Osteoblast (primary cell): Measurements from ENCODE around the gene ATG16L2. TPM values are rescaled to one million over a fixed set of nuclear protein-coding genes. Genes with fewer than 3 reads are reported as not detected.
A peak's percentile ranks its signal among the peaks of the same experiment; 100 is the strongest.
"Not testable (repeated sequence)": the region's sequence is repeated elsewhere in the genome, so short reads cannot be mapped to it uniquely, and the experiment has no call there.

ENCODE experiments used
- DNase-seq: peaks from one replicate; pipeline ENCODE4 v3.0.0; 2011; ENCODE audit warnings: low spot score, mixed read lengths; ENCODE audit not compliant: insufficient read length; ENCODE audit errors: missing footprints
- H2AFZ ChIP-seq: 2 replicates; pipeline ENCODE4 v1.6.0; 2011; ENCODE audit warnings: mild to moderate bottlenecking, low read length
- H3K27ac ChIP-seq: 2 replicates; pipeline ENCODE4 v1.5.1; 2011; ENCODE audit warnings: mild to moderate bottlenecking, low read depth, low read length, moderate library complexity
- H3K27me3 ChIP-seq: 2 replicates; pipeline ENCODE4 v1.6.0; 2012; ENCODE audit warnings: mild to moderate bottlenecking, control low read depth, inconsistent platforms, low read length, moderate library complexity; ENCODE audit not compliant: insufficient read depth
- H3K36me3 ChIP-seq: 2 replicates; pipeline ENCODE4 v1.5.1; 2011; ENCODE audit warnings: mild to moderate bottlenecking, low read length, control low read depth, moderate library complexity; ENCODE audit not compliant: insufficient read depth
- H3K4me1 ChIP-seq: 2 replicates; pipeline ENCODE4 v1.5.1; 2011; ENCODE audit warnings: mild to moderate bottlenecking, low read length, control low read depth, moderate library complexity; ENCODE audit not compliant: insufficient read depth
- H3K4me2 ChIP-seq: 2 replicates; pipeline ENCODE4 v1.6.0; 2011; ENCODE audit warnings: mild to moderate bottlenecking, low read length; ENCODE audit not compliant: insufficient read depth
- H3K4me3 ChIP-seq: fragments of 200-600 bp; sonication (generic); 3 replicates; pipeline ENCODE4 v1.5.1; 2012; ENCODE audit warnings: mild to moderate bottlenecking, low read length, inconsistent platforms; ENCODE audit not compliant: insufficient read depth
- H3K79me2 ChIP-seq: 2 replicates; pipeline ENCODE4 v1.6.0; 2012; ENCODE audit warnings: mild to moderate bottlenecking, low read length, control low read depth, inconsistent platforms; ENCODE audit not compliant: insufficient read depth
- H3K9me3 ChIP-seq: 2 replicates; pipeline ENCODE4 v1.5.1; 2011; ENCODE audit warnings: low read depth, low read length, control low read depth
- H4K20me1 ChIP-seq: 2 replicates; pipeline ENCODE4 v1.6.0; 2012; ENCODE audit warnings: mild to moderate bottlenecking, low read length, control low read depth; ENCODE audit not compliant: insufficient read depth
- total RNA-seq: library from RNA; depleted of rRNA; stranded (reverse); fragments of >200 nt; gene quantifications from 2 replicates; pipeline ENCODE4 v1.2.3, GENCODE V29; 2012
- TF ChIP-seq, protein P1 (sequence below): IDR thresholded peaks from 2 replicates; pipeline ENCODE4 v1.5.1; 2011; ENCODE audit warnings: mild to moderate bottlenecking, low read depth, low read length, moderate library complexity; ENCODE audit errors: extremely low read depth

Gene ATG16L2
- total RNA-seq, 1 donor, result 11.9 TPM

DNA sequence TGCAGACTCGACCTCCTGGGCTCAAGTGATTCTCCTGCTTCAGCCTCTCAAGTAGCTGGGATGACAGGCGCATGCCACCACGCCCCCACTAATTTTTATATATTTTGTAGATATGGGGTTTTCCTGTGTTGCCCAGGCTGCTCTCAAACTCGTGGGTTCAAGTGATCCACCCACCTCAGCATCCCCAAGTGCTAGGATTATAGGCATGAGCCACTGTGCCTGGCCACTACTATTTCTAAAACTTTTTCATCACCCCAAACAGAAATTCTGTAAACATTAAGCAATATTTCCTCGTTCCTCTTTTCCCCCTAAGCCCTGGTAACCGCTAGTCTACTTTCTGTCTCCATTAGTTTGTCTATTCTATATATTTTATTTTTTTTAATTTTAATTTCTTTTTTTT, 9.0 kb upstream of the ATG16L2 start:
- Histone ChIP-seq H2AFZ (no peak overlapping the region), H3K4me2 (no peak overlapping the region), H3K79me2 (no peaks in the 10 kb centered on the region), H3K4me3 (no peak overlapping the region), H4K20me1 (peaks cover 3% of the 10 kb centered on the region), H3K4me1 (peaks cover 20% of the 10 kb centered on the region), H3K36me3 (peaks cover 12% of the 10 kb centered on the region), H3K27ac (no peak overlapping the region), H3K27me3 (no peaks in the 10 kb centered on the region), H3K9me3 (no peaks in the 10 kb centered on the region)
- TF ChIP-seq, protein P1, sequence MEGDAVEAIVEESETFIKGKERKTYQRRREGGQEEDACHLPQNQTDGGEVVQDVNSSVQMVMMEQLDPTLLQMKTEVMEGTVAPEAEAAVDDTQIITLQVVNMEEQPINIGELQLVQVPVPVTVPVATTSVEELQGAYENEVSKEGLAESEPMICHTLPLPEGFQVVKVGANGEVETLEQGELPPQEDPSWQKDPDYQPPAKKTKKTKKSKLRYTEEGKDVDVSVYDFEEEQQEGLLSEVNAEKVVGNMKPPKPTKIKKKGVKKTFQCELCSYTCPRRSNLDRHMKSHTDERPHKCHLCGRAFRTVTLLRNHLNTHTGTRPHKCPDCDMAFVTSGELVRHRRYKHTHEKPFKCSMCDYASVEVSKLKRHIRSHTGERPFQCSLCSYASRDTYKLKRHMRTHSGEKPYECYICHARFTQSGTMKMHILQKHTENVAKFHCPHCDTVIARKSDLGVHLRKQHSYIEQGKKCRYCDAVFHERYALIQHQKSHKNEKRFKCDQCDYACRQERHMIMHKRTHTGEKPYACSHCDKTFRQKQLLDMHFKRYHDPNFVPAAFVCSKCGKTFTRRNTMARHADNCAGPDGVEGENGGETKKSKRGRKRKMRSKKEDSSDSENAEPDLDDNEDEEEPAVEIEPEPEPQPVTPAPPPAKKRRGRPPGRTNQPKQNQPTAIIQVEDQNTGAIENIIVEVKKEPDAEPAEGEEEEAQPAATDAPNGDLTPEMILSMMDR, result no peak
- no peak for DNase-seq

- H3K27me3 ChIP-seq, H3K9me3 ChIP-seq, H3K4me3 ChIP-seq, H3K4me2 ChIP-seq, H3K79me2 ChIP-seq, H2AFZ ChIP-seq, H4K20me1 ChIP-seq, DNase-seq: not testable (repeated sequence)
- Histone ChIP-seq H3K27ac (peak overlapping the region; percentile 82), H3K4me1 (peaks cover 20% of the 10 kb centered on the region), H3K36me3 (peaks cover 17% of the 10 kb centered on the region)
Measured at GRCh38 chr11:72806378-72806777, 7.8 kb upstream of the ATG16L2 start.

DNA sequence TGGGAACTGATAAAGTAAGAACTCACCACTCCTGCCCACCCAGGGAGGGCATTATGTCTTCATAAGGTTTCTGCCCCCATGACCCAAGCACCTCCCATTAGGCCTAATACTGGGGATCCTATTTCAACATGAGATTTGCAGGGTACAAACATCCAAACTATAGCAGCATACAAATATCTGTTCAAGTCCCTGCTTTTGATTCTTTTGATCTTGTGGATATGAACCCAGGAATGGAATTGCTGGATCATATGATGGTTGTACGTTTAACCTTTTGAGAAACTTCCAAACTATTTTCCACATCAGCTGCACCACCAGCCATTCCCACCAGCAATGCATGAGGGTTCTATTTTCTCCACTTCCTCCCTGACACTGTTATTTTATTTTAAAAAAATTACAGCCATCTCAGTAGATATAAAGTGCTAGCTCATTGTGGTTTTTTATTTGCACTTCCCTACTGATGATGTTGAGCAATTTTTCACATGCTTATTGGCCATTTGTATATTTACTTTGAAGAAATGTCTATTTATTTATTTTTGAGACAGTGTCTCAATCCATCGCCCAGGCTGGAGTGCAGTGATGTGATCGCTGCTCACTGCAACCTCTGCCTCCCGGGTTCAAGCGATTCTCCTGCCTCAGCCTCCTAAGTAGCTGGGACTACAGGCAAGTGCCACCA, 7.1 kb upstream of the ATG16L2 start:
- H3K27me3 ChIP-seq, result no peaks in the 10 kb centered on the region
- no peak overlapping the region for H3K4me2 ChIP-seq
- H3K4me1 ChIP-seq, result peaks cover 24% of the 10 kb centered on the region
- H3K9me3 ChIP-seq, result no peaks in the 10 kb centered on the region
- H2AFZ ChIP-seq, result no peak overlapping the region
- H3K4me3 ChIP-seq, result no peak overlapping the region
- peak overlapping the region; percentile 82 for H3K27ac ChIP-seq
- H3K79me2 ChIP-seq, result peaks cover 11% of the 10 kb centered on the region
- peaks cover 3% of the 10 kb centered on the region for H4K20me1 ChIP-seq
- peaks cover 17% of the 10 kb centered on the region for H3K36me3 ChIP-seq
- TF ChIP-seq, protein P1, result no peak
- no peak for DNase-seq

DNA sequence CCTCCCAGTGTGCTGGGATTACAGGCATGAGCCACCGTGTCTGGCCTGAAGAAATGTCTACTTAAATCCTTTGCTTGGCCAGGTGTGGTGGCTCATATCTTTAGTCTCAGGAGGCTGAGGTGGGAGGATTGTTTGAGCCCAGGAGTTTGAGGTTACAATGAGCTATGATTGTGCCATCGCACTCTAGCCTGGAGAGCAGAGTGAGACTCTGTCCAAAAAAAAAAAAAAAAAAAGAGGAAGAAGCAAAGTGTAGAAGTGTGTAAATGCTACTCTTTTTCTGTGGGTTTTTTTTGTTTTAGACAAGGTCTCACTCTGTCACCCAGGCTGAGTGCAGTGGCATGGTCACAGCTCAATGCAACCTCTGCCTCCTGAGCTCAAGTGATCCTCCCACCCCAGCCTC, 6.4 kb upstream of the ATG16L2 start:
- TF ChIP-seq, protein P1, result no peak
- H3K36me3 ChIP-seq, result peaks cover 17% of the 10 kb centered on the region
- no peaks in the 10 kb centered on the region for H3K9me3 ChIP-seq
- peaks cover 30% of the 10 kb centered on the region for H3K4me1 ChIP-seq
- no peak overlapping the region for H3K4me2 ChIP-seq
- H3K79me2 ChIP-seq, result peaks cover 15% of the 10 kb centered on the region
- H3K4me3 ChIP-seq, result no peak overlapping the region
- no peak overlapping the region for H2AFZ ChIP-seq
- no peak for DNase-seq
- H3K27ac ChIP-seq, result peak overlapping the region; percentile 82
- H3K27me3 ChIP-seq, result no peaks in the 10 kb centered on the region
- peaks cover 3% of the 10 kb centered on the region for H4K20me1 ChIP-seq
